Measurements from ENCODE around the gene TRABD. TPM values are rescaled to one million over a fixed set of nuclear protein-coding genes. Genes with fewer than 3 reads are reported as not detected.

The TRABD gene
- total RNA-seq, 6 donors from 2014 or later, result 32.9 to 88.0 (median 56.3) TPM

DNA sequence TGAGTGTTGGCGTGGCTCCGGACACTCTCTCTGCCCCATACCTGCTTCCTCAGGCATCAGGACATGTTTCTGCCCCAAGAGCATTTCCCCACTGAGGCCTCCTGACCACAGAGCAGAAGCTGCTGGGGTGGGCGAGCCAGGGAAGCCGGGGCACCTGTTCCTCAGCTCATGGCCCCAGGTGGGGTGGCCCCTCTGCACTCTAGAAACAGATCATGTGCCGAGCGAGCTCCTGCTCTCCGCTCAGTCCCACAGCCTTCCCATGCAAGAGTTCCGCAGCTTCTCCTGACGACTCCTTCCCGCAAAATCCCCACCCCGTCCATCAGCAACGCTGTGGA lies 37.6 kb upstream of the TRABD start:
- DNase-seq, result no peak
- TF ChIP-seq POLR2A (IDR thresholded peaks at IDR 0.05), result no peak
- TF ChIP-seq POLR2AphosphoS5 (IDR thresholded peaks at IDR 0.05), result no peak
- TF ChIP-seq, protein P1, sequence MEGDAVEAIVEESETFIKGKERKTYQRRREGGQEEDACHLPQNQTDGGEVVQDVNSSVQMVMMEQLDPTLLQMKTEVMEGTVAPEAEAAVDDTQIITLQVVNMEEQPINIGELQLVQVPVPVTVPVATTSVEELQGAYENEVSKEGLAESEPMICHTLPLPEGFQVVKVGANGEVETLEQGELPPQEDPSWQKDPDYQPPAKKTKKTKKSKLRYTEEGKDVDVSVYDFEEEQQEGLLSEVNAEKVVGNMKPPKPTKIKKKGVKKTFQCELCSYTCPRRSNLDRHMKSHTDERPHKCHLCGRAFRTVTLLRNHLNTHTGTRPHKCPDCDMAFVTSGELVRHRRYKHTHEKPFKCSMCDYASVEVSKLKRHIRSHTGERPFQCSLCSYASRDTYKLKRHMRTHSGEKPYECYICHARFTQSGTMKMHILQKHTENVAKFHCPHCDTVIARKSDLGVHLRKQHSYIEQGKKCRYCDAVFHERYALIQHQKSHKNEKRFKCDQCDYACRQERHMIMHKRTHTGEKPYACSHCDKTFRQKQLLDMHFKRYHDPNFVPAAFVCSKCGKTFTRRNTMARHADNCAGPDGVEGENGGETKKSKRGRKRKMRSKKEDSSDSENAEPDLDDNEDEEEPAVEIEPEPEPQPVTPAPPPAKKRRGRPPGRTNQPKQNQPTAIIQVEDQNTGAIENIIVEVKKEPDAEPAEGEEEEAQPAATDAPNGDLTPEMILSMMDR (IDR thresholded peaks at IDR 0.05), result no peak
- no peak for TF ChIP-seq EP300 (IDR thresholded peaks at IDR 0.05)
- peaks cover 0 to 3% (median 1%) of the 10 kb centered on the region in 4 donors for H3K4me1 ChIP-seq
- WGBS, 2 donors, result 82 to 91% methylated on average over 12 of the region's 12 CpGs
- no peak overlapping the region for H3K27ac ChIP-seq
- no peaks in the 10 kb centered on the region for H3K27me3 ChIP-seq
- no peak for ATAC-seq (ENCODE audit: low FRiP score in 2 of 2)
- H3K9me3 ChIP-seq, result no peaks in the 10 kb centered on the region
- no peaks in the 10 kb centered on the region for H3K36me3 ChIP-seq
- H3K4me3 ChIP-seq, result no peak overlapping the region

DNA sequence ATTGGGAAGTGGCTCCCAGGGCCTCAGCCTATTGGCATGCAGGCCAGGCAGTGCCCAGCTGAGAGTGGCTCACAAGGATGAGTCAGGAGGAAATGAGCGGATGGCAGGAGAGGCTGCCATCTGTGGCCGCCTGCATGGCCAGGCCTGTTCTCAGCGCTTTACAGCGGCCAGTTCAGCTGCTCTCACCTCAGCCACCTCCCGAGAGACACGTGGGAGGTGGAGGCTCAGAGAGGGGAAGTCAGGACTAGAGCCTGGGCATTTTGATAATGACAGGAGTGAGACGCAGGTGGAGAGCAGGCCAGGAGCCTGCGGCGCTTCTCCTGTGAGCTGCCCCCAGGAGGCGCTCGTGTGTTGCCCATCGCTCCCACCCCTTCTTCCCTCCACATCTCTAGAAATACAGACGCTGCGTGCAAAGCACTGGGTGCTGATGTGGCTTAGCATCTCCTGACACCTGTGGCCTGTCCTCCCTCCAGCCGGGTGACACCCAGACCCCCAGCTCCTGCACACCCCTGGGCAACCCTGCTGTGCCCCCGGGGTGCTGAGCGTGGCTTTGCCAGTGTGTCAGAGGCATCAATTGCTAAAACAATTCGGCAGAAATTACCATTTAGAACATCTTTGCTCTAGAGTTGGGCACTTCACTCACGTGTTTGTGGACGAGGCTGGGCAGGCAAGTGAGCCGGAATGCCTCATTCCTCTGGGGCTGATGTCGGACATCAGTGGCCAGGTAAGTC lies 36.6 kb upstream of the TRABD start:
- DNase-seq, result peak; percentile 81 to 84
- H3K4me3 ChIP-seq, result no peak overlapping the region
- peak; percentile 75 to 79 for ATAC-seq (ENCODE audit: low FRiP score in 2 of 2)
- TF ChIP-seq, protein P1 (IDR thresholded peaks at IDR 0.05), result peak; percentile 67 to 87 (median 84)
- TF ChIP-seq POLR2AphosphoS5 (IDR thresholded peaks at IDR 0.05) (no peak), POLR2A (IDR thresholded peaks at IDR 0.05) (no peak)
- WGBS, 2 donors, result 38% methylated on average over 11 to 18 of the region's 22 CpGs
- peaks cover 0 to 3% (median 1%) of the 10 kb centered on the region in 4 donors for H3K4me1 ChIP-seq
- no peaks in the 10 kb centered on the region for H3K36me3 ChIP-seq
- no peaks in the 10 kb centered on the region for H3K27me3 ChIP-seq
- H3K27ac ChIP-seq, result no peak overlapping the region
- H3K9me3 ChIP-seq, result no peaks in the 10 kb centered on the region

DNA sequence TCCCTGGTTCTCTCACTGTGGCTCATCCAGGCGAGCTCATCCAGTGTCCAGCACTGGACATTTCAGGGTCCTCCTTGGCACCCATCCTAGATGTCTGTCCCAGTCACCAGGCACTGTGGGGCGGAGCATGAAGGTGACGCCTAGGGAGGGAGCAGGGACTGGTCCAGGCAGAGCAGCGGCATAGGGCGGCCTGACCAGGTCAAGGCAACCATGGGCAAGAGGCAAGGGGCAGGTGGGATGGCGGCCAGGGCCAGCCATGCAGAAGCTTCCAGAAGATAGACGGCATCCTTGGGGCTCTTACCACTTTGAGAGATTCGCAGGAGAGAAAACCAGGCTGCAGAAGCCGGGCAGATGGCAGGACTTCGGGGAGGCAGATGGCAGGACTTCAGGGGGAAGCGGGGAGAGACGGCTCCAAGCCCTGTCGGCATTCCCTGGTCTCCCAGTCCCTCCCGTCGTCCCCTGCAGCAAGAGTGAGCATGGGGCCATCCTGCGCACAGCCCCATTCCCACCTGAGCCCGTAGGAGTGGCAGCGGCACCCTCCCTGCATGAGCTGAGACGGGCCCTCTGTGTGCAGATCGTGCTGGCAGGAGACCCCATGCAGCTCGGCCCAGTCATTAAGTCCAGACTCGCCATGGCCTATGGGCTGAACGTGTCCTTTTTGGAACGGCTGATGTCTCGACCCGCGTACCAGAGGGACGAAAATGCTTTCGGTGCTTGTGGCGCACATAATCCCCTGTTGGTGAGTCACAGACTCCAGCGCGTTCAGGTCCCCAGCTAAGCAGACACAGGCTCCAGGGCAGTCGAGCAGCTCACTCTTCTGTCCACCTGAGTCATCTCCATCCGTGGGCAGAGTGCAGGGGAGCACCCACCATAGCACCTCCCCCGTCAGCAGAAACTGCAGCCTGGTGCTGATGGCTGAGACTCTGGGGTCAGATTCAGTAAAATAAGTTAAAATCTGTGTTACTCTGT lies 35.3 kb upstream of the TRABD start:
- WGBS, 2 donors, result 86 to 92% methylated on average over 21 to 35 of the region's 35 CpGs
- Histone ChIP-seq H3K27ac (no peak overlapping the region), H3K4me1 (peaks cover 0 to 3% (median 1%) of the 10 kb centered on the region in 4 donors), H3K9me3 (no peaks in the 10 kb centered on the region), H3K27me3 (no peaks in the 10 kb centered on the region), H3K4me3 (no peak overlapping the region), H3K36me3 (no peaks in the 10 kb centered on the region)
- ATAC-seq (ENCODE audit: low FRiP score in 2 of 2) (no peak), DNase-seq (peak in 1 of 2 donors; percentile 48)
- TF ChIP-seq, protein P1 (IDR thresholded peaks at IDR 0.05), result no peak
- no peak for TF ChIP-seq POLR2A (IDR thresholded peaks at IDR 0.05)
- no peak for TF ChIP-seq POLR2AphosphoS5 (IDR thresholded peaks at IDR 0.05)
- no peak for TF ChIP-seq EP300 (IDR thresholded peaks at IDR 0.05)

DNA sequence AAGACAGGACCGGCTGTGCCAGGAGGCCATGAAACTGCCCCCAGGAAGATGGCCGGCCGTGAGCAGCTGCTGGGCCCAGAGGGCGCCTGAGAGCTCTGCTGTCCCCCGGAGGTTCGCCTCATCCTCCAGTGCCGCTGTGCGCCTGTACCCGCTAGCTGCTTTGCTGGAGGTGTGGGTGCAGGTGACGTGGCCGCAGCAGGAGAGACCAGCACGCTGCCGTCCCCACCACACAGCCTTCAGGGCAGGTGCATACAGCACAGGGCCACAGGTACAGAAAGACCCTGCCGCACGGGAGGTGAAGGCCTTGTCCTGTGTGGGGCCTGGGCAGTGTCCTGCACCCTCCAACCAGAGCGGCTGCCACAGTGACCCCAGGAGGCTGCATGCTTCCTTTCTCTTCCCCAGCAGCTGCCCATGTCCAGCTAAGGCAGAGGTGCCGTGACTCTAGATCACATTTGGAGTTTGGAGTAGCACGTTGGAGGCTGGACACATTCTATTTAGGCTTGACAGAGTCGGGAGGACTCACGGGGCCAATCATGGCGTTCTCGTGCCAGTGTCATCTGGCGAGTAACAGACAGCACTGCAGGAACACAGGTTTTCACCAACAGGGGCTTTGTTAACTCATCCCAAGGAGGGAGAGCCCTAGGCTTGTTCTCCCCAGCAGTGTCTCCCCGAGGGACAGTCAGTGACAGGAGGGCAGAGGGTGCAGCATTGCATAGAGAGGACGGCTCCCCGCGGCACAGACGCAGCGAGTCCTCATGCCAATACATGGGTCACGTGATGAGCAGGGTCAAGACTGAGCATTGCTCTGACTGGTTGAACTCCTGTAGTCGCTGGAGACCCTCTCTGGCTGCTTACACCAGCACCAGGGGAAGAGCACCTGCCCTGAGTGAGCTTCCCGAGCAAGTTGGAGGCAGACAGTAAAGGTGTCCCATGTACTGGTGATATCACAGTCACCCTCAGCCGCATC lies 33.9 kb upstream of the TRABD start:
- DNase-seq (peak in 1 of 2 donors; percentile 77), ATAC-seq (ENCODE audit: low FRiP score in 2 of 2) (no peak)
- H3K36me3 ChIP-seq, result no peaks in the 10 kb centered on the region
- no peaks in the 10 kb centered on the region for H3K9me3 ChIP-seq
- H3K4me3 ChIP-seq, result no peak overlapping the region
- peaks cover 0 to under 1% (median 0%) of the 10 kb centered on the region in 4 donors for H3K4me1 ChIP-seq
- no peak overlapping the region for H3K27ac ChIP-seq
- TF ChIP-seq EP300 (IDR thresholded peaks at IDR 0.05) (no peak), POLR2A (IDR thresholded peaks at IDR 0.05) (no peak), POLR2AphosphoS5 (IDR thresholded peaks at IDR 0.05) (no peak)
- TF ChIP-seq, protein P1 (IDR thresholded peaks at IDR 0.05), result no peak
- WGBS, 2 donors, result 78 to 85% methylated on average over 8 to 33 of the region's 33 CpGs
- H3K27me3 ChIP-seq, result no peaks in the 10 kb centered on the region
